K562 (cell line): ENCODE measurements around the gene ERN1. TPM values are rescaled to one million over a fixed set of nuclear protein-coding genes. Genes with fewer than 3 reads are reported as not detected.

Experiments
- ATAC-seq: fragments of 200-7000 bp; cut with Tn5 transposase; 3 replicates; pipeline ENCODE4 v1.9.1; 2020; ENCODE audit warnings: moderate library complexity
- BruUV-seq: library from RNA; stranded (reverse); fragments of 400-500 nt; replicated peaks from 2 replicates; lab custom pipeline; 2021; lab: Mats Ljungman, UMichigan
- CTCF ChIA-PET: fragments of 300-600 bp; formaldehyde crosslinking; extraction: SDS; loops from one replicate; lab custom pipeline; 2021; ENCODE audit warnings: low intra/inter-chr PET ratio; lab: Yijun Ruan, JAX
- POLR2A ChIA-PET: fragments of 300-600, 350-650 bp; sonication (Branson Sonifier 250); formaldehyde crosslinking; extraction: SDS; loops from one replicate; lab custom pipeline; 2021; ENCODE audit warnings: antibody characterized with exemption, inconsistent platforms; lab: Yijun Ruan, JAX
- DNase-seq, 4 experiments: peaks; one replicate each; pipeline versions ENCODE4 v3.0.0 to v3.0.0-alpha.2; 2011 to 2018; ENCODE audit warnings: low spot score in 3 of 4, mixed read lengths in 3 of 4; ENCODE audit errors: extremely low read depth in 1 of 4
- FAIRE-seq: peaks from 2 replicates; lab custom pipeline; 2011; peaks lifted over from hg19 to GRCh38; lab: Jason Lieb, UNC
- H2AFZ ChIP-seq: 2 replicates; pipeline ENCODE4 v1.6.0; 2011; ENCODE audit warnings: low read depth, low read length, control low read depth, inconsistent platforms
- H3K27ac ChIP-seq: fragments of 200-600 bp; 3 replicates; pipeline ENCODE4 v1.8.0; 2011; ENCODE audit warnings: low read depth, mild to moderate bottlenecking, control low read depth, inconsistent platforms, low read length, moderate library complexity, mixed read lengths; ENCODE audit errors: extremely low read depth
- H3K27me3 ChIP-seq, 2 experiments: fragments of 300-600 bp in 1 of 2; 2 replicates in 1 of 2; 3 replicates in 1 of 2; pipeline versions ENCODE4 v1.6.0 to v1.8.0; 2011; ENCODE audit warnings: inconsistent platforms in 2 of 2, low read length in 2 of 2, mild to moderate bottlenecking in 1 of 2, mixed read lengths in 1 of 2, moderate library complexity in 1 of 2; ENCODE audit not compliant: control insufficient read depth in 2 of 2, insufficient read depth in 2 of 2
- H3K36me3 ChIP-seq: fragments of 300-600 bp; 3 replicates; pipeline ENCODE4 v1.8.0; 2011; ENCODE audit warnings: mild to moderate bottlenecking, low read length, inconsistent platforms; ENCODE audit not compliant: control insufficient read depth, insufficient read depth
- H3K4me1 ChIP-seq, 2 experiments: fragments of 200-600 bp in 1 of 2; replicated peaks in 1 of 2; 2 replicates in 1 of 2; 3 replicates in 1 of 2; pipeline versions ENCODE4 v1.5.1 to v1.8.0; 2011; ENCODE audit warnings: inconsistent platforms in 2 of 2, low read length in 2 of 2, mild to moderate bottlenecking in 1 of 2, mixed read lengths in 1 of 2, moderate library complexity in 1 of 2; ENCODE audit not compliant: control insufficient read depth in 2 of 2, insufficient read depth in 2 of 2
- H3K4me2 ChIP-seq: 2 replicates; pipeline ENCODE4 v1.6.1; 2011; ENCODE audit warnings: low read length, control low read depth, inconsistent platforms, mixed read lengths; ENCODE audit not compliant: insufficient read depth
- H3K4me3 ChIP-seq: fragments of 200-600 bp; sonication (generic), shearing (Covaris generic); 2 replicates; pipeline ENCODE4 v1.5.1; 2016; ENCODE audit warnings: control low read depth, inconsistent platforms
- H3K79me2 ChIP-seq: fragments of 200-600 bp; 3 replicates; pipeline ENCODE4 v1.8.0; 2011; ENCODE audit warnings: low read length, inconsistent platforms; ENCODE audit not compliant: control insufficient read depth, insufficient read depth
- H3K9ac ChIP-seq, 2 experiments: 2 replicates each; pipeline versions ENCODE4 v1.6.0 to v1.6.1; 2011; ENCODE audit warnings: low read depth in 2 of 2, low read length in 2 of 2, control low read depth in 1 of 2, inconsistent platforms in 1 of 2, mild to moderate bottlenecking in 1 of 2, mixed read lengths in 1 of 2; ENCODE audit not compliant: insufficient read depth in 1 of 2
- H3K9me1 ChIP-seq: one replicate; pipeline ENCODE4 v1.6.0; 2011; ENCODE audit warnings: inconsistent platforms, mild to moderate bottlenecking, low read length, moderate library complexity; ENCODE audit not compliant: control insufficient read depth, insufficient read depth
- H3K9me3 ChIP-seq: replicated peaks from 2 replicates; pipeline ENCODE4 v1.5.1; 2011; ENCODE audit warnings: low read depth, low read length, inconsistent platforms; ENCODE audit not compliant: control insufficient read depth, insufficient read depth
- H4K20me1 ChIP-seq: replicated peaks from 2 replicates; pipeline ENCODE4 v1.6.1; 2011; ENCODE audit warnings: low read length, inconsistent platforms, mixed read lengths; ENCODE audit not compliant: control insufficient read depth, insufficient read depth
- C11orf30 ChIP-seq: fragments of 450-650 bp; IDR thresholded peaks from 2 replicates; pipeline ENCODE4 v1.6.1; 2016; ENCODE audit warnings: low read depth, mild to moderate bottlenecking
- CCAR2 ChIP-seq: fragments of 200-400 bp; formaldehyde crosslinking; IDR thresholded peaks from 2 replicates; pipeline ENCODE4 v1.6.1; 2017; ENCODE audit warnings: mild to moderate bottlenecking, low read depth, low read length
- POLR2H ChIP-seq: IDR thresholded peaks from 2 replicates; pipeline ENCODE4 v1.6.1; 2016; ENCODE audit warnings: missing genetic modification characterization, low read depth, mild to moderate bottlenecking, control low read depth, missing compliant biosample characterization, moderate library complexity
- POLR3G ChIP-seq: IDR thresholded peaks from 2 replicates; pipeline ENCODE4 v1.6.1; 2011; ENCODE audit not compliant: insufficient read length, insufficient replicate concordance; ENCODE audit errors: extremely low read depth
- RUNX1 ChIP-seq: sonication (generic); IDR thresholded peaks from 2 replicates; pipeline ENCODE4 v1.6.1; 2016; ENCODE audit warnings: antibody characterized with exemption, low read depth
- TARDBP ChIP-seq: fragments of 450-650 bp; IDR thresholded peaks from 2 replicates; pipeline ENCODE4 v1.6.1; 2016
- ZFP30 ChIP-seq: fragments of 250-450 bp; sonication (Bioruptor Pico); IDR thresholded peaks from 2 replicates; pipeline ENCODE4 v1.8.0; 2022; ENCODE audit warnings: moderate library complexity, mild to moderate bottlenecking, inconsistent platforms, borderline replicate concordance
- ZNF41 ChIP-seq: fragments of 250-450 bp; sonication (Bioruptor Pico); conservative IDR thresholded peaks from 2 replicates; pipeline ENCODE4 v1.4.0; 2020; ENCODE audit warnings: mild to moderate bottlenecking
- ZNF551 ChIP-seq: fragments of 250-450 bp; sonication (Bioruptor Pico); IDR thresholded peaks from 2 replicates; pipeline ENCODE4 v1.5.0; 2021; ENCODE audit warnings: mild to moderate bottlenecking, moderate library complexity
- WGBS: fragments of 100-300 bp; shearing (Covaris generic); methylation state at CpG from one replicate; pipeline ENCODE4 v1.1.6; 2016; ENCODE audit warnings: low coverage, mixed read lengths; ENCODE audit not compliant: insufficient coverage; ENCODE audit errors: missing lambda C conversion rate; 5-methylcytosine and 5-hydroxymethylcytosine counted together
- in situ Hi-C: fragments of 300-500 bp; cut with MboI; formaldehyde crosslinking; loops from 4 replicates; pipeline ENCODE4 v1.15.0; 2018; ENCODE audit warnings: inconsistent platforms, mixed read lengths
- intact Hi-C: fragments of 100-400 bp; cut with micrococcal nuclease; formaldehyde crosslinking; loops from 2 replicates; pipeline ENCODE4 v1.14.2; 2022
- polyA plus RNA-seq, 8 experiments: library from polyadenylated mRNA; depleted of rRNA in 4 of 8; stranded (reverse) in 5 of 8; unstranded in 3 of 8; fragments of >200 nt; fragmentation: Nextera tagmentation in 2 of 8; fragmentation: Illumina TruSeq in 1 of 8; extraction: Ambion mirVana in 2 of 8; extraction: Trizol in 1 of 8; gene quantifications; 2 replicates each; pipeline versions ENCODE4 v1.2.1 to v1.2.3, GENCODE V29; 2011 to 2014; ENCODE audit warnings: inconsistent platforms in 1 of 8, missing spikeins in 1 of 8
- total RNA-seq, 7 experiments: library from RNA; depleted of rRNA in 6 of 7; stranded (reverse); fragments of >200 nt in 6 of 7; fragmentation: Illumina TruSeq in 2 of 7; extraction: Trizol in 2 of 7; gene quantifications; 2 replicates each; pipeline versions ENCODE4 v1.2.1 to v1.2.3, GENCODE V29; 2011 to 2021; ENCODE audit warnings: low replicate concordance in 1 of 7
- TF ChIP-seq, protein P1 (sequence below): fragments of 450-650 bp; IDR thresholded peaks from 2 replicates; pipeline ENCODE4 v1.6.1; 2016; ENCODE audit warnings: low read depth, mild to moderate bottlenecking, moderate library complexity
- TF ChIP-seq, protein P2 (sequence below): fragments of 250-450 bp; sonication (Bioruptor Pico); IDR thresholded peaks from 2 replicates; pipeline ENCODE4 v1.8.0; 2021; ENCODE audit warnings: moderate library complexity, mild to moderate bottlenecking, inconsistent platforms
- TF ChIP-seq, protein P3 (sequence below), 2 experiments: fragments of 450-650 bp in 1 of 2; sonication (generic) in 1 of 2; formaldehyde crosslinking in 1 of 2; IDR thresholded peaks in 1 of 2; conservative IDR thresholded peaks in 1 of 2; 2 replicates each; pipeline versions ENCODE4 v1.6.1 to v1.8.1; 2016 to 2023; ENCODE audit warnings: mild to moderate bottlenecking in 2 of 2, moderate library complexity in 2 of 2, inconsistent platforms in 1 of 2, missing genetic modification reagents in 1 of 2
- TF ChIP-seq, protein P4 (sequence below): fragments of 200-800 bp; sonication (Bioruptor generic); IDR thresholded peaks from 2 replicates; pipeline ENCODE4 v1.6.1; 2017; ENCODE audit warnings: missing genetic modification characterization, missing compliant biosample characterization

ERN1 gene
- total and polyA plus RNA-seq, 9 of the 15 experiments (the other 6 are each of a cell fraction or from before 2014, with no cell fraction given), result 2.1 to 22.5 (median 7.3) TPM

GRCh38 chr17:64165347-64165746, 35.4 kb upstream of the ERN1 start:
- DNase-seq (no peak), ATAC-seq (no peak), FAIRE-seq (no peak)
- Histone ChIP-seq H4K20me1 (no peaks in the 10 kb centered on the region), H3K9ac (no peak overlapping the region), H3K79me2 (no peaks in the 10 kb centered on the region), H2AFZ (no peak overlapping the region), H3K27me3 (no peaks in the 10 kb centered on the region), H3K27ac (no peak overlapping the region), H3K9me1 (no peaks in the 10 kb centered on the region), H3K4me1 (no peaks in the 10 kb centered on the region), H3K9me3 (no peaks in the 10 kb centered on the region), H3K4me3 (no peak overlapping the region), H3K4me2 (no peak overlapping the region), H3K36me3 (peaks cover 56% of the 10 kb centered on the region)
- ChIA-PET CTCF (no interaction called here), POLR2A (interaction anchor here (1.4 to 1.9 kb wide), 3 partner anchors 12 to 20 kb away, joined by 3 to 5 read pairs (median 4); no protein-coding TSS in a partner anchor)
- in situ Hi-C loops, result no loop called here
- TF ChIP-seq, protein P1, sequence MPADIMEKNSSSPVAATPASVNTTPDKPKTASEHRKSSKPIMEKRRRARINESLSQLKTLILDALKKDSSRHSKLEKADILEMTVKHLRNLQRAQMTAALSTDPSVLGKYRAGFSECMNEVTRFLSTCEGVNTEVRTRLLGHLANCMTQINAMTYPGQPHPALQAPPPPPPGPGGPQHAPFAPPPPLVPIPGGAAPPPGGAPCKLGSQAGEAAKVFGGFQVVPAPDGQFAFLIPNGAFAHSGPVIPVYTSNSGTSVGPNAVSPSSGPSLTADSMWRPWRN, result no peak
- TF ChIP-seq ZNF551, result no peak
- no peak for TF ChIP-seq C11orf30
- TF ChIP-seq POLR3G, result no peak
- TF ChIP-seq, protein P2, sequence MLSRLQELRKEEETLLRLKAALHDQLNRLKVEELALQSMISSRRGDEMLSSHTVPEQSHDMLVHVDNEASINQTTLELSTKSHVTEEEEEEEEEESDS (CRISPR knock-in tag), result no peak
- TF ChIP-seq ZNF41 (CRISPR knock-in tag), result no peak
- TF ChIP-seq POLR2H (tag), result no peak
- no peak for TF ChIP-seq CCAR2
- no peak for TF ChIP-seq ZFP30 (CRISPR knock-in tag)
- TF ChIP-seq, protein P3, sequence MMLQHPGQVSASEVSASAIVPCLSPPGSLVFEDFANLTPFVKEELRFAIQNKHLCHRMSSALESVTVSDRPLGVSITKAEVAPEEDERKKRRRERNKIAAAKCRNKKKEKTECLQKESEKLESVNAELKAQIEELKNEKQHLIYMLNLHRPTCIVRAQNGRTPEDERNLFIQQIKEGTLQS (IDR thresholded peaks at IDR 0.05), result no peak
- TF ChIP-seq, protein P3 (CRISPR knock-in tag; conservative IDR thresholded peaks at IDR 0.05), result no peak
- TF ChIP-seq TARDBP, result no peak
- TF ChIP-seq RUNX1, result no peak
- TF ChIP-seq, protein P4, sequence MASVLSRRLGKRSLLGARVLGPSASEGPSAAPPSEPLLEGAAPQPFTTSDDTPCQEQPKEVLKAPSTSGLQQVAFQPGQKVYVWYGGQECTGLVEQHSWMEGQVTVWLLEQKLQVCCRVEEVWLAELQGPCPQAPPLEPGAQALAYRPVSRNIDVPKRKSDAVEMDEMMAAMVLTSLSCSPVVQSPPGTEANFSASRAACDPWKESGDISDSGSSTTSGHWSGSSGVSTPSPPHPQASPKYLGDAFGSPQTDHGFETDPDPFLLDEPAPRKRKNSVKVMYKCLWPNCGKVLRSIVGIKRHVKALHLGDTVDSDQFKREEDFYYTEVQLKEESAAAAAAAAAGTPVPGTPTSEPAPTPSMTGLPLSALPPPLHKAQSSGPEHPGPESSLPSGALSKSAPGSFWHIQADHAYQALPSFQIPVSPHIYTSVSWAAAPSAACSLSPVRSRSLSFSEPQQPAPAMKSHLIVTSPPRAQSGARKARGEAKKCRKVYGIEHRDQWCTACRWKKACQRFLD (CRISPR knock-in tag), result no peak
- WGBS, result 83% methylated on average over 4 of the region's 4 CpGs
- BruUV-seq, result no TSS peak
- intact Hi-C loops, result no loop called here
